ENCODE results near the gene PRC1. TPM values are rescaled to one million over a fixed set of nuclear protein-coding genes. Genes with fewer than 3 reads are reported as not detected.
"Not testable (repeated sequence)": the region's sequence is repeated elsewhere in the genome, so short reads cannot be mapped to it uniquely, and the experiment has no call there.

Gene PRC1
- total and polyA plus RNA-seq, 2 of the 13 experiments (the other 11 are each of a cell fraction or from before 2014, with no cell fraction given): 137 to 162 TPM

DNA sequence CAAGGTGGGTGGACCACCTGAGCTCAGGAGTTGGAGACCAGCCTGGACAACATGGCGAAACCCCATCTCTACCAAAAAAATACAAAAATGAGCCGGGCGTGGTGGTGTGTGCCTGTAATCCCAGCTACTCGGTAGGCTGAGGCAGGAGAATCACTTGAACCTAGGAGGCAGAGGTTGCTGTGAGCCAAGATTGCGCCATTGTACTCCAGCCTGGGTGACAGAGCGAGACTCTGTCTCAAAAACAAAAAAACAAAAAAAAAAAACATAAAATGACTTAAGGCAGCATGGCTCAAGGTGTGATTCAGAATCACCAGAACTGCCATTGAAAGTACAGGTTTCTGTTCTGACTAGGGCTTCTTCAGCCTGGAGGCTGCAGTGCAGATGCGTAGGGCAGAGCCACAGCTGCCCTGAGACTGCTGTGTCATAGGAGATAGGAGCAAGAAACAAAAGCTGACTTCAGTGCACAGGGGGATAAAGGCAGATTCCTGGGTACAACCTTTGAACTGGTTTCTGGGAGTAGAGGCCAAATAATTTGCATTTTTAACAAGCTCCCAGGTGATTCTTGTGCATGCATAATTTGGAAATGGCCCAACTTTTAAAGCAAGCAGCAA, 71.5 kb downstream of the PRC1 start:
- 65% methylated on average over 7 of the region's 7 CpGs for WGBS (ENCODE audit: low lambda C conversion rate)
- H3K27me3 ChIP-seq (ENCODE audit: control insufficient read depth in 1 of 2, insufficient read depth in 2 of 2, low read length in 2 of 2); H2AFZ ChIP-seq (ENCODE audit: low read length); H3K9me3 ChIP-seq (ENCODE audit: low read length); H3K9ac ChIP-seq (ENCODE audit: insufficient read depth, low read depth, low read length); FAIRE-seq; DNase-seq (ENCODE audit: low spot score); CTCF ChIA-PET (ENCODE audit: low intra/inter-chr PET ratio, low total read pairs); intact Hi-C loops (cut with micrococcal nuclease; ENCODE audit: unreplicated experiment); H3K79me2 ChIP-seq (ENCODE audit: insufficient read depth, low read length); BruUV-seq (replicated peaks); in situ Hi-C loops (cut with HindIII; ENCODE audit: extremely low pct_ligation_motif_present, low pct_unique_long_range_greater_than_20kb); H4K20me1 ChIP-seq (ENCODE audit: insufficient read depth, low read length); H3K4me3 ChIP-seq (replicated peaks in 1 of 3; ENCODE audit: insufficient read depth in 1 of 3, low read depth in 2 of 3, low read length in 3 of 3): not testable (repeated sequence)
- Histone ChIP-seq H3K27ac (ENCODE audit: extremely low read length, insufficient read depth, low read length) (peak overlapping the region; percentile 24), H3K36me3 (replicated peaks in 1 of 2; ENCODE audit: control insufficient read depth in 1 of 2, insufficient read depth in 2 of 2, low read length in 2 of 2) (peaks cover 14 to 34% of the 10 kb centered on the region in 2 experiments; a peak in 3 of 5 replicates), H3K4me1 (ENCODE audit: insufficient read depth, low read length) (peaks cover 16% of the 10 kb centered on the region), H3K4me2 (ENCODE audit: low read depth, low read length) (0 out of 2 replicates have a peak overlapping the region, but pooled peaks have one; percentile 3)
- POLR2A ChIA-PET: interaction anchor here (1.3 to 4.1 kb wide), 2 partner anchors 9 to 19 kb away, joined by 4 to 24 read pairs; partner anchors contain the start of gene HDDC3
- peak; percentile 79 for ATAC-seq

DNA sequence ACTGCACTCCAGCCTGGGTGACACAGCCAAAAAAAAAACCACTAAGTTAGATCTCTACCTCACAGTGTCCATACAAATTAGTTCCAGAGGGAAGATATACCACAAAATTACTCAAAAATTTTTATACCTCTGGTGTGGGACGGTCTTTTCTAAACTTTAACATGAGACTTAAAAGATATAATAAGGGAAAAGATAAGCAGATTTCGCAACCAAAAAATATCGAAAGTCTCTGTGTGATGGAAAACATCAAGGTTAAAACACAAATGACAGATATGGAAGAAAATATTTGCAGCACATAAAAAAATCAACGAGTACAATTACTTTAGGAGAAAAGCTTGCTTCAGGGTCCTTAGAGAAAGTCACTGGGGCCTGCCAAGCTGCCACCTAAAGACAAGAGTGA, 72.4 kb downstream of the PRC1 start:
- DNase-seq (ENCODE audit: low spot score): no peak
- intact Hi-C loops (cut with micrococcal nuclease; ENCODE audit: unreplicated experiment): no loop called here
- no TSS peak for BruUV-seq (replicated peaks)
- no peak for FAIRE-seq
- peaks cover 18 to 44% of the 10 kb centered on the region in 2 experiments; a peak in 4 of 5 replicates for H3K36me3 ChIP-seq (replicated peaks in 1 of 2; ENCODE audit: control insufficient read depth in 1 of 2, insufficient read depth in 2 of 2, low read length in 2 of 2)
- H3K4me1 ChIP-seq (ENCODE audit: insufficient read depth, low read length): peaks cover 16% of the 10 kb centered on the region
- ChIA-PET CTCF (ENCODE audit: low intra/inter-chr PET ratio, low total read pairs) (no interaction called here), POLR2A (interaction anchor here (4.1 kb wide), 1 partner anchor 10 kb away, joined by 24 read pairs; the partner anchor contains the start of gene HDDC3)
- H3K9me3 ChIP-seq (ENCODE audit: low read length): no peaks in the 10 kb centered on the region
- WGBS (ENCODE audit: low lambda C conversion rate): 86% methylated on average over 4 of the region's 4 CpGs
- H3K9ac ChIP-seq (ENCODE audit: insufficient read depth, low read depth, low read length): no peak overlapping the region
- H3K27ac ChIP-seq (ENCODE audit: extremely low read length, insufficient read depth, low read length): no peak overlapping the region
- no peaks in the 10 kb centered on the region for H4K20me1 ChIP-seq (ENCODE audit: insufficient read depth, low read length)
- H3K4me3 ChIP-seq (replicated peaks in 1 of 3; ENCODE audit: insufficient read depth in 1 of 3, low read depth in 2 of 3, low read length in 3 of 3): no peak overlapping the region
- H3K79me2 ChIP-seq (ENCODE audit: insufficient read depth, low read length): no peaks in the 10 kb centered on the region
- H3K4me2 ChIP-seq (ENCODE audit: low read depth, low read length): no peak overlapping the region
- no peaks in the 10 kb centered on the region for H3K27me3 ChIP-seq (ENCODE audit: control insufficient read depth in 1 of 2, insufficient read depth in 2 of 2, low read length in 2 of 2)
- in situ Hi-C loops (cut with HindIII; ENCODE audit: extremely low pct_ligation_motif_present, low pct_unique_long_range_greater_than_20kb): no loop called here
- H2AFZ ChIP-seq (ENCODE audit: low read length): no peak overlapping the region
- ATAC-seq: no peak
- TF ChIP-seq, protein P1, sequence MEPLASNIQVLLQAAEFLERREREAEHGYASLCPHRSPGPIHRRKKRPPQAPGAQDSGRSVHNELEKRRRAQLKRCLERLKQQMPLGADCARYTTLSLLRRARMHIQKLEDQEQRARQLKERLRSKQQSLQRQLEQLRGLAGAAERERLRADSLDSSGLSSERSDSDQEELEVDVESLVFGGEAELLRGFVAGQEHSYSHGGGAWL (CRISPR knock-in tag; IDR thresholded peaks at IDR 0.05): no peak
- TF ChIP-seq SIX4 (CRISPR knock-in tag; IDR thresholded peaks at IDR 0.05) (no peak), ZFY (CRISPR knock-in tag; IDR thresholded peaks at IDR 0.05) (no peak), FOXC1 (CRISPR knock-in tag; IDR thresholded peaks at IDR 0.05; ENCODE audit: borderline replicate concordance) (no peak), MED1 (CRISPR knock-in tag; IDR thresholded peaks at IDR 0.05) (no peak)
- TF ChIP-seq, protein P2, sequence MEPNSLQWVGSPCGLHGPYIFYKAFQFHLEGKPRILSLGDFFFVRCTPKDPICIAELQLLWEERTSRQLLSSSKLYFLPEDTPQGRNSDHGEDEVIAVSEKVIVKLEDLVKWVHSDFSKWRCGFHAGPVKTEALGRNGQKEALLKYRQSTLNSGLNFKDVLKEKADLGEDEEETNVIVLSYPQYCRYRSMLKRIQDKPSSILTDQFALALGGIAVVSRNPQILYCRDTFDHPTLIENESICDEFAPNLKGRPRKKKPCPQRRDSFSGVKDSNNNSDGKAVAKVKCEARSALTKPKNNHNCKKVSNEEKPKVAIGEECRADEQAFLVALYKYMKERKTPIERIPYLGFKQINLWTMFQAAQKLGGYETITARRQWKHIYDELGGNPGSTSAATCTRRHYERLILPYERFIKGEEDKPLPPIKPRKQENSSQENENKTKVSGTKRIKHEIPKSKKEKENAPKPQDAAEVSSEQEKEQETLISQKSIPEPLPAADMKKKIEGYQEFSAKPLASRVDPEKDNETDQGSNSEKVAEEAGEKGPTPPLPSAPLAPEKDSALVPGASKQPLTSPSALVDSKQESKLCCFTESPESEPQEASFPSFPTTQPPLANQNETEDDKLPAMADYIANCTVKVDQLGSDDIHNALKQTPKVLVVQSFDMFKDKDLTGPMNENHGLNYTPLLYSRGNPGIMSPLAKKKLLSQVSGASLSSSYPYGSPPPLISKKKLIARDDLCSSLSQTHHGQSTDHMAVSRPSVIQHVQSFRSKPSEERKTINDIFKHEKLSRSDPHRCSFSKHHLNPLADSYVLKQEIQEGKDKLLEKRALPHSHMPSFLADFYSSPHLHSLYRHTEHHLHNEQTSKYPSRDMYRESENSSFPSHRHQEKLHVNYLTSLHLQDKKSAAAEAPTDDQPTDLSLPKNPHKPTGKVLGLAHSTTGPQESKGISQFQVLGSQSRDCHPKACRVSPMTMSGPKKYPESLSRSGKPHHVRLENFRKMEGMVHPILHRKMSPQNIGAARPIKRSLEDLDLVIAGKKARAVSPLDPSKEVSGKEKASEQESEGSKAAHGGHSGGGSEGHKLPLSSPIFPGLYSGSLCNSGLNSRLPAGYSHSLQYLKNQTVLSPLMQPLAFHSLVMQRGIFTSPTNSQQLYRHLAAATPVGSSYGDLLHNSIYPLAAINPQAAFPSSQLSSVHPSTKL (CRISPR knock-in tag; IDR thresholded peaks at IDR 0.05): no peak

All from HepG2 (cell line).